ENCODE results near the gene RGS7.
"Not testable (repeated sequence)": the region's sequence is repeated elsewhere in the genome, so short reads cannot be mapped to it uniquely, and the experiment has no call there.

RGS7 gene

GRCh38 chr1:240895424-240895823, 461.6 kb downstream of the RGS7 start:
- not testable (repeated sequence) for DNase-seq

DNA sequence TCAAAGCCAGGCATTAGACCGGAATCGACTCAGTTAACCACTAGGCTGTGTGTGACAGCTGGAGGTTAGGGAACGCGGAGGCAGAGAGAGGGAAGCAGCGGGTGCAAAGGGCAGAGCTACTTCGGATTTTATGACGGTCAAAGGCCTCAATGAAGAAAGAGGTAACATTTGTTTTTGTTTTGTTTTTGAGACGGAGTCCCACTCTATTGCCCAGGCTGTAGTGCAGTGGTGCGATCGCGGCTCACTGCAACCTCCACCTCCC, 468.3 kb downstream of the RGS7 start:
- DNase-seq = no peak

DNA sequence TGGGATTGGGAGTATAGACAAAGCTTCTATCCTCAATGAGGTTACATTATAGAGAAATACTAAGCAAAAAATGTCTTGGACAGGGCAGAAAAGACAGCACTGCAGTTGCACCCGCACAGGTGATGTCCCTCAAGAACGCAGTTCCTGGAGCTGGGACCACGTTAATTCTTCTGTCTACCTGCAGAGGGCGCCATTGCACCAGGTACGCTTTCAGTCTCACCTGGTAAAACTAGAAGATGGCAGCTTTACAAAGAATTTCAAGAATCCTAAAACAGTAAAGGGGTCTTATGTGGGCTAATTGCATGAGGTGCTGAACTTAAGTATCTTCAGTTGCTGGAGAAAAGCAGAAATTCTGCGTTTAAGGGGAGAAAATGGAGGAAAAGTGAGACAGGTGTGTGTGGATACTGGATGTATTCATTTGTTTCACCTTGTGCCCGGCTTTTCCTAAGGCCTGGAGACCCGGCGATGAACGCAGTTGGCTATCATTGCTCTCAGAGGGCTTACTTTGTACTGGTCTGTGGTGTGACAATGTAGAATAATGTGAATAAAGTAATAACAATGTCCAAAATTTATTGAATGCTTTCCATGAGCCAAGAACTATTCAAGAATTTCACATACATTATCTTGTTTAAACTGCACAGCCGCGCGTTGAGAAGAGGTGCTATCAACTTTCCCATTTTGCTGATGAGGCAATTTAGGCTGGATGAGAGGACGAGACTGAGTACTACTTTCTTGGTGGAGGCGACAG, 468.8 kb downstream of the RGS7 start:
- DNase-seq = no peak

DNA sequence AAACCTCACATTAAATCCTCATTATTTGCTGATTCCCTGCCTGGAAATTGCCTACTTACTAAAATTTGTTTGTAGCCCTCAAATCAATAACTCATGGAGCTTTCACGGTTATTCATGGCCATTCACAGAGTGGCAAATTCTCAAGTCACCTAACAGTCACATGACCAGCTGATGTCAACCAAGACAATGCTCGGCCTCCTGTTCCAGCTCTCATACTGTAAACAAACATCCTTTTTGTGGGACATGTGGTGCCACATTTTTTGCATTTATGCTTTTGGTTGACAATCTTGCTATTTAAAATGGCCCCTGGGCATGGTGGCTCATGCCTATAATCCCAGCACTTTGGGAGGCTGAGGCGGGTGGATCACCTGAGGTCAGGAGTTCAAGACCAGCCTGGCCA, 473.5 kb downstream of the RGS7 start:
- DNase-seq = no peak

GRCh38 chr1:240882656-240883308, 474.2 kb downstream of the RGS7 start:
- not testable (repeated sequence) for DNase-seq

DNA sequence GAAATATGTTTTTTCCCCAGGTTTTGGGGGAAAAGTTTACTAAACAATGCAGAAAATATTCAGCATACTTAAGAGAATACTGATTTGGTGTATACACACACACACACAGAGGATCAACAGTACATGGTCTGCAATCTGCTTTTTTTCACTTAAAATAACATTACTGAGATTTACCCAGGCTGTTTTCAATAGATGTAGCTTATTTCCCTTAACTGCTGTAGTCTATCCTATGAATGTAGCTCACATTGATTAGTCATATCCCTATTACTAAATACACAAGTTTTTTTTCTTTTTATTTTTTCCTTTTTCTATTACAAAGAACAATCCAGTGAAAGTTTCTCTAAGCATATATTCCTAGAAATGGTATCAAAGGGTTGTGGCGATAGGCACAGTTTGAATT, 478.4 kb downstream of the RGS7 start:
- no peak for DNase-seq

DNA sequence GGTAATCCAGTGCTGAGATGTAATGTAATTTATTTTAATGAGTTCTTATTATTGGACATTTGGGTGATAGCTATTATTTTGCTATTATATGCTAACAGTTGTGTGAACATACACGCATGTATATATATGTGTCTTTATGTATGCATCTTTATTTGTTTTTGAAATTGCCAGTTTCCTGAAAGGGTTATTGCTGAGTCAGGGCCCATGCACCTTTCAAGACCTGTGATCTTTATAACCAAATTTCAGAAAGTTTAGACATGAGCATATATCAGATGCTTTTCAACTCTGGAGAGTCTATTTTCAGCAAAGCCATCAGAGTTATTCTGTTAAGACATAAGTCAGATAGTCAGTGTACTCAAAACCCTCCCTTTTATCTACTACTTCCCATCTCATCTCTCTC, 479.4 kb downstream of the RGS7 start:
- no peak for DNase-seq

DNA sequence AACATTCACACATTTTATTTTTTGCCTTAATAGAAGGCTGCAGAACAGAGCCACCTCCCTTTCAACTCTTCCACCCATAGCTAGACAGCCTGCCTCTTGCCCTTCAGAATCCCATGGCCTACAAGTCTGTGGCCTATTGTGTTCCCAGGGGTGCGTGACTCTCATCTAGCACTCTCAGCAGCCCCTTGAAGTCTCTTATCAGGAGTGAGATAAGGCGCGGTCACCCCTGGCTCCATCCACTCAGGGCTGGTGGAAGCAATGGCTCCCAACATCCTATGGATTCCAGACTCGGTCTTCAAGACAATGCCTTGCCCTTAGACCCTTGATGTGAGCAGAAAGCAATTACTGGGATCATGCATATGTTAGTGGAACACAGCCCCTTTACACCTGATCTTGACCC, 480.9 kb downstream of the RGS7 start:
- no peak for DNase-seq

GRCh38 chr1:240869071-240869470, 487.9 kb downstream of the RGS7 start:
- DNase-seq = no peak

- no peak for DNase-seq
These were observed 490.3 kb downstream of the RGS7 start for GRCh38 chr1:240866724-240867123.

DNA sequence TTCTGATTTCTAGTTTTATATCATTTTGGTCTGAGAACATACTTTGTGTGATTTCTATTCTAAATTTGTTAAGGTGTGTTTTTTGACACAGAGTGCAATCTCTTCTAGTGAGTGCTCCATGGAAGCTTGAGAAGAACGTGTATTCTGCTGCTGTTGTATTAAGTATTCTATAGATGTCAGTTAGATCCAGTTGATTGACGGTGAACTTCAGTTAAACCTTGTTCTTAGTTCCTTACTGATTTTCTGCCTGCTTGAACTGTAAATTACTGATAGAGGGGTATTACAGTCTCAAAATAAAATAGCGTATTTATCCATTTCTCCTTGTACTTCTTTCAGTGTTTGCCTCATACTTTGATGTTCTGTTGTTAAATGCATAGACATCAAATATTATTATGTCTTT, 497.0 kb downstream of the RGS7 start:
- DNase-seq = no peak

GRCh38 chr1:240854367-240854766, 502.6 kb downstream of the RGS7 start:
- DNase-seq = no peak

- no peak for DNase-seq
These were observed 509.7 kb downstream of the RGS7 start for GRCh38 chr1:240847325-240847724.

DNA sequence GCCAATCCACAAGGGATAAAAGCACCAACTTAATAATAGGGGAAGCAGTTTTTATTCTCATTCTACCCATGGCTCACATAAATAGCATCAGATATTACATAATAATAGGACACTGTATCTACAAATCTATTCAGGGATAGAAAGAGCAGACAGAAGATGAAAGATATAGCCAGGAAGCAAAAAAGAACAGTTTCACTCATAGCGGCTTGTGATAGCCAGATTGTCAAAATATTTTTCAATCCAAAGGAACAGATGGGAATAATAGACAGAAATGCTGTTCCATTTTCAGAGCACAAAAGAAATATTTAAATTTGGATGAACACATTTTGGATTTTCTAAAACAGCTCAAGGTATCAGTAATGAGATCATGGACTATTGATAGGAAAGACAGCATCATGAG, 512.5 kb downstream of the RGS7 start:
- no peak for DNase-seq

DNA sequence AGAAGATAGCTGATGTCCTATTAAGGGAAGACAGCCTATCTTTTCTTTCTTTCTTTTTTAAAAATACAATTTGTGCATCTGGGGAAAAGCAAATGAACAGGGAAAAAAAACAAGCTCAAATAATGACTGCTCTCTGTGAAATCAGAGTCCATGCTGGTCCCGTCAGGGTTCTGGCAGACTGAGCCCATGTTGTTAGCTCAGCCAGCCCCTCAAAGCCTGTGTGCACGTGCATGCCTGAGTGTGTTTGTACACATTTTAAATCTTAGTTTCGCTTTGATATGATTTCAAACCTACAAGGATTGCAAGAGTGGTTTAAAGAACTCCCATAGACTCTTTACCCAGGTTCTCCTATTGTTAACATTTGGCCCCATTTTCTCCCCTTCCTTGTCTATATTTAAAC, 513.2 kb downstream of the RGS7 start:
- no peak for DNase-seq

GRCh38 chr1:240836271-240836670, 520.7 kb downstream of the RGS7 start:
- no peak for DNase-seq

DNA sequence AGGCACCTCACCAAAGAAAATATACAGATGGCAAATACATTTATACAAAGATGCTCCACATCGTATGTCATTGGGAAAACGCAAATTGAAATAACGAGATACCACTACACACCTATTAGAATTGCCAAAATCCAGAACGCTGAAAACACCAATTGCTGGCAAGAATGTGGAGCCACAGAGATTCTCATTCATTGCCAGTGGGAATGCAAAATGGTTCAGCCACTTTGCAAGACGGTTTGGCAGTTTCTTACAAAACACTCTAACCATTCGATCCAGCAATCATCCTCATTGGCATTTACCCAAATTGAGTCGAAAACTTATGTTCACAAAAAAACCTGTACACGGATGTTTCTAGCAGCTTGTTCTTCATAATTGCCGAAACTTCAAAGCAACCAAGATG, 521.7 kb downstream of the RGS7 start:
- no peak for DNase-seq

- DNase-seq = no peak
These were observed 523.9 kb downstream of the RGS7 start for GRCh38 chr1:240833075-240833474.

DNA sequence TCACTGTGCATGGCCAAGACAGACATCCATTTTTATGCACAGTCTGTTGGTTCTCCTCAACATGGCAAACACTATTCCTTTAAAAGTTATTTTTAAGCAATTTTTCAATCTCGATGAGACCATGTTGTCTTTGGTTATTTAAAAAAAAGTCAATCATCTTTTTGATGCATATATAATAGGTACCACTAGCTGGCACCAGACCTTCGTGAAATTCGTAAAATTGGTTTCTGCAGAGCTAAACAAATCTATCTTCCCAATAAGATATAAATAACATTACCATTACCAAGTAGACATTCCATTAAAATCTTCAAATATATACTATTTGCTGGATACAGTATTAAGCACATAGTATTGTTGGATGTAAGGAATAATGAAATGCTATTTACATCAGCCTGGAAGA, 525.1 kb downstream of the RGS7 start:
- DNase-seq = no peak

DNA sequence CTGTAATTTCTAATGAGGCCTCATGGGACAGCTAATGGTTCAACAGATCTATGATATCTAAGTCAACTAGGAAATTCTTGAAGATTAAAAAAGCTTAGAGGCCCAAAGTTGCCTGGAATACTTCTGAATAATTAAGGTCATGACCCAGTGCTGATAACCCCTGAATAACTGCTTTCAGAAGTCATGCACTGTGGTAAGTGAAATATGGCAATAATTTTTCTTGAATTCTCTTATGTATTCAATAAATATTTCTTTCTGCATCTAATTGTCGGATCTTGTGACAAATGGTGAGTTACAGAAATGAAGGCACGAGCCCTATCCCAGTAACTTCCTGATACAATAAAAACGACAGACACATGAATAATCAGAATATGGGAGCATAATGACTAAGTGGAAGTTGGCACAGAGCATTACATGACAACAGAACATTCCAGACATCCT, 525.8 kb downstream of the RGS7 start:
- DNase-seq = no peak

DNA sequence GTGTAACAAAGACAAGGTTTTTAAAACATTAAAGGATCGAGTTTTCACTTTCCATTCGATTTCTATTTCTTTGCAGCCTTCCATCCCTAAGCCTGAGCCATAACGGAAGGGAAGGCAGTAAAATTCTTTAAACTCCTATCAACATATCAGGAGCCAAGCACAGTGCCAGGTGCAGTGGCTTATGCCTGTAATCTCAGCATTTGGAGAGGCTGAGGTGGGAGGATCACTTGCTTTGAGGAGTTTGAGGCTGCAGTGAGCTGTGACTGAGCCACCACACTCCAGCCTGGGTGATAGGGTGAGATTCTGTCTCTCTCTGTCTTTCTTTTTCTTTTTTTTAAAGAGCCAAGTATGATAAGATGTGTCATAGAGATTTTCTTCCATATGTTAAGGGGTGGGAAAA, 527.5 kb downstream of the RGS7 start:
- no peak for DNase-seq

- DNase-seq = no peak
These were observed 529.2 kb downstream of the RGS7 start for GRCh38 chr1:240827786-240828185.

GRCh38 chr1:240824238-240824637, 532.8 kb downstream of the RGS7 start:
- DNase-seq = no peak

DNA sequence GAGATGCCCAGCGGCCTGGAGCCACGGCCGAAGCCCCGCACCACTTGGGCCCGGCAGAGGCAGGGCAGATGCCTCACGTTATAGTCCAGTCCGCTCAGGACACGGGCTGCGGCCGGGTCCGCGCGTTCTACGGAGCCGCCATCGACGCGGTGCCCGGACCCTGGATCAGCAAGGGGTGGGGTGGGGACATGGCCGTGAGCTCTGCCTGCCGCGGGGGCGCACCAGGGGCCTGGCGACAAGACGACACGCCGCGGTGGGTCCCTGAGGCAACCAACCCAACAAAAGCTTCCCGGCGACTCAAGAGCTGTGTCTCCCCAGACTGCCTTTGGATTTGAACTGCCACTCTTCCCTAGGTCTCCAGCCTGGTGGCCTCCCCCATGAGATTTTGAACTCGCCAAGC, 533.6 kb downstream of the RGS7 start:
- no peak for DNase-seq

DNA sequence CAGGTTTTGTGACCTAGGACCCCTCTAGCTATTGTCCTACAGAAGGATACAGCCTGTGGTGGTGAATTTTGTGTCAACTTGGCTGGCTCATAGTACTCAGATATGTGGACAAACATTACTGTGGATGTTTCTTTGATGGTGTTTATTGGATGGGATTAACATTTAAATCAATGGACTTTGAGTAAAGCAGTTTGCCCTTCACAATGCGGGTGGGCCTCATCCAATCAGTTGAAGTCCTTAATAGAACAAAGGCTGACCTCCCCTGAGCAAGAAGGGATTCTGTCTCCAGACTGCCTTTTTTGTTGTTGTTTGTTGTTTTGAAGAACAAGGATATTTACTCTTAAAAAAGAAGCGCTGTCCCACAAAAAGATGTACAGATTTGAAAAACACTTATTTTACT, 535.1 kb downstream of the RGS7 start:
- DNase-seq = no peak
